ENCODE data around the gene RNASE2.

DNA sequence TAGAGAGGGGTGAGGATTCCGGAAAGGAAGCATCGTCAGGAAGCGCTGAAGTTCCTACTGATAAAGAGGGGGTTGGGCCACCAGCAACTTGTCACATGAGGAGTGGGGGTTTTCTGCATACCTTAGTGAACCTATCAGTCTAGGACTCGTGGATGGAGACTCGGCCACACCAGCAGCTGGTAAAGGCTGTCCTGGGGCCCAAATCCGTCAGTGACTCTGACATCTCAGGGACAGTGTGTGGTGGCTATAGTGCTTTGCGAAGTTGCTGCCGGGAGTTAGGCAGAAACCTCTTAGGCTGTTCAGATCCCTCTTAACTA lies 16.4 kb downstream of the RNASE2 start:
- TF ChIP-seq POLR2A (IDR thresholded peaks at IDR 0.05) (no peak), CTCF (IDR thresholded peaks at IDR 0.05) (no peak)

Data from esophagus squamous epithelium (tissue), 4 donors.